Calu3 (cell line): ENCODE measurements around the gene DTHD1. TPM values are rescaled to one million over a fixed set of nuclear protein-coding genes. Genes with fewer than 3 reads are reported as not detected.

Source experiments
- BruUV-seq: library from RNA; stranded (reverse); fragments of 400-500 nt; replicated peaks from 2 replicates; lab custom pipeline; 2021; lab: Mats Ljungman, UMichigan
- CTCF ChIA-PET: fragments of 300-600 bp; sonication (Branson Sonifier 250); formaldehyde crosslinking; loops from one replicate; lab custom pipeline; 2022; ENCODE audit warnings: antibody characterized with exemption; lab: Charles Lee
- DNase-seq: peaks from one replicate; pipeline ENCODE4 v3.0.0; 2022
- H3K27ac Mint-ChIP-seq: one replicate; pipeline ENCODE4 v1.8.0; 2022; ENCODE audit warnings: mixed read lengths; ENCODE audit not compliant: unreplicated experiment
- H3K27me3 Mint-ChIP-seq: one replicate; pipeline ENCODE4 v1.8.0; 2022; ENCODE audit warnings: mixed read lengths; ENCODE audit not compliant: unreplicated experiment
- H3K36me3 Mint-ChIP-seq: one replicate; pipeline ENCODE4 v1.8.0; 2022; ENCODE audit warnings: mild to moderate bottlenecking, moderate library complexity, mixed read lengths; ENCODE audit not compliant: insufficient read depth, unreplicated experiment
- H3K4me1 Mint-ChIP-seq: one replicate; pipeline ENCODE4 v1.8.0; 2022; ENCODE audit warnings: mild to moderate bottlenecking, low read depth, mixed read lengths; ENCODE audit not compliant: unreplicated experiment
- H3K4me3 Mint-ChIP-seq: one replicate; pipeline ENCODE4 v1.8.0; 2022; ENCODE audit warnings: mild to moderate bottlenecking, low read depth, moderate library complexity, mixed read lengths; ENCODE audit not compliant: unreplicated experiment
- H3K9me3 Mint-ChIP-seq: one replicate; pipeline ENCODE4 v1.8.0; 2022; ENCODE audit warnings: low read depth, mixed read lengths; ENCODE audit not compliant: unreplicated experiment
- CTCF ChIP-seq: fragments of 200-600 bp; IDR thresholded peaks from one replicate; pipeline ENCODE4 v1.8.0; 2022; ENCODE audit warnings: antibody characterized with exemption; ENCODE audit not compliant: unreplicated experiment
- intact Hi-C: fragments of 100-400 bp; cut with micrococcal nuclease; formaldehyde crosslinking; loops from one replicate; pipeline ENCODE4 v1.10.0; 2022; ENCODE audit not compliant: unreplicated experiment
- total RNA-seq: library from RNA; stranded (reverse); gene quantifications from 2 replicates; pipeline ENCODE4 v1.2.3, GENCODE V29; 2022

Gene DTHD1
- total RNA-seq, 1 experiment from 2014 or later, result not detected

GRCh38 chr4:36280555-36280954, 861 bp upstream of the DTHD1 start:
- Mint-ChIP-seq H3K27ac (no peak overlapping the region), H3K27me3 (no peaks in the 10 kb centered on the region), H3K4me3 (no peak overlapping the region), H3K4me1 (peaks cover 9% of the 10 kb centered on the region), H3K36me3 (no peaks in the 10 kb centered on the region), H3K9me3 (no peaks in the 10 kb centered on the region)
- intact Hi-C loops, result no loop called here
- TF ChIP-seq CTCF, result no peak
- no TSS peak for BruUV-seq
- no peak for DNase-seq
- CTCF ChIA-PET, result no interaction called here

- CTCF ChIA-PET, result no interaction called here
- no TSS peak for BruUV-seq
- no peaks in the 10 kb centered on the region for H3K27me3 Mint-ChIP-seq
Observed at GRCh38 chr4:36282503-36283030, 1.2 kb downstream of the DTHD1 start.

GRCh38 chr4:36283912-36284465, 2.6 kb downstream of the DTHD1 start:
- TF ChIP-seq CTCF, result no peak
- Mint-ChIP-seq H3K4me1 (peaks cover 19% of the 10 kb centered on the region), H3K36me3 (no peaks in the 10 kb centered on the region), H3K4me3 (no peak overlapping the region), H3K9me3 (no peaks in the 10 kb centered on the region), H3K27ac (no peak overlapping the region), H3K27me3 (no peaks in the 10 kb centered on the region)
- CTCF ChIA-PET, result no interaction called here
- DNase-seq, result no peak
- BruUV-seq, result no TSS peak
- intact Hi-C loops, result no loop called here

More at GRCh38 chr4:36282503-36283030, 1.2 kb downstream of the DTHD1 start:
- Mint-ChIP-seq H3K9me3 (no peaks in the 10 kb centered on the region), H3K27ac (no peak overlapping the region), H3K4me1 (peaks cover 19% of the 10 kb centered on the region), H3K4me3 (no peak overlapping the region), H3K36me3 (no peaks in the 10 kb centered on the region)
- no peak for TF ChIP-seq CTCF
- no peak for DNase-seq
- intact Hi-C loops, result no loop called here

GRCh38 chr4:36285784-36286480, 4.5 kb downstream of the DTHD1 start:
- H3K27me3 Mint-ChIP-seq, result no peaks in the 10 kb centered on the region
- CTCF ChIA-PET, result interaction anchor here (0.5 to 0.9 kb wide), 2 partner anchors 86 to 106 kb away, joined by 3 to 4 read pairs; no protein-coding TSS in a partner anchor
- intact Hi-C loops, result loop anchor here (5.0 kb wide), 1 partner anchor 44 kb away; the partner anchor contains the start of gene ARAP2
- no peak overlapping the region for H3K27ac Mint-ChIP-seq
- no peaks in the 10 kb centered on the region for H3K9me3 Mint-ChIP-seq
- DNase-seq, result no peak
- TF ChIP-seq CTCF, result no peak
- H3K36me3 Mint-ChIP-seq, result no peaks in the 10 kb centered on the region
- no peak overlapping the region for H3K4me3 Mint-ChIP-seq
- no TSS peak for BruUV-seq
- peaks cover 19% of the 10 kb centered on the region for H3K4me1 Mint-ChIP-seq
